NB4 (cell line): Measurements from ENCODE around the gene MRPS17.

ENCODE experiments used
- MYC ChIP-seq: IDR thresholded peaks from 2 replicates; pipeline ENCODE4 v1.6.1; 2011; ENCODE audit warnings: low read depth, low read length
- POLR2A ChIP-seq: IDR thresholded peaks from 2 replicates; pipeline ENCODE4 v1.6.1; 2011; ENCODE audit warnings: mild to moderate bottlenecking; ENCODE audit not compliant: insufficient read length; ENCODE audit errors: extremely low read depth
- TF ChIP-seq, protein P1 (sequence below): IDR thresholded peaks from one replicate; pipeline ENCODE4 v1.5.1; 2012; ENCODE audit warnings: low read depth, low read length

GRCh38 chr7:55917771-55918170 lies 33.9 kb upstream of the MRPS17 start:
- TF ChIP-seq POLR2A, result no peak
- TF ChIP-seq, protein P1, sequence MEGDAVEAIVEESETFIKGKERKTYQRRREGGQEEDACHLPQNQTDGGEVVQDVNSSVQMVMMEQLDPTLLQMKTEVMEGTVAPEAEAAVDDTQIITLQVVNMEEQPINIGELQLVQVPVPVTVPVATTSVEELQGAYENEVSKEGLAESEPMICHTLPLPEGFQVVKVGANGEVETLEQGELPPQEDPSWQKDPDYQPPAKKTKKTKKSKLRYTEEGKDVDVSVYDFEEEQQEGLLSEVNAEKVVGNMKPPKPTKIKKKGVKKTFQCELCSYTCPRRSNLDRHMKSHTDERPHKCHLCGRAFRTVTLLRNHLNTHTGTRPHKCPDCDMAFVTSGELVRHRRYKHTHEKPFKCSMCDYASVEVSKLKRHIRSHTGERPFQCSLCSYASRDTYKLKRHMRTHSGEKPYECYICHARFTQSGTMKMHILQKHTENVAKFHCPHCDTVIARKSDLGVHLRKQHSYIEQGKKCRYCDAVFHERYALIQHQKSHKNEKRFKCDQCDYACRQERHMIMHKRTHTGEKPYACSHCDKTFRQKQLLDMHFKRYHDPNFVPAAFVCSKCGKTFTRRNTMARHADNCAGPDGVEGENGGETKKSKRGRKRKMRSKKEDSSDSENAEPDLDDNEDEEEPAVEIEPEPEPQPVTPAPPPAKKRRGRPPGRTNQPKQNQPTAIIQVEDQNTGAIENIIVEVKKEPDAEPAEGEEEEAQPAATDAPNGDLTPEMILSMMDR, result no peak
- TF ChIP-seq MYC, result no peak
